HG03521 (cell line): ENCODE results near the gene PRKG1.
"Not testable (repeated sequence)": the region's sequence is repeated elsewhere in the genome, so short reads cannot be mapped to it uniquely, and the experiment has no call there.

Source experiments
- ATAC-seq: cut with Tn5 transposase; IDR thresholded peaks from one replicate; pipeline ENCODE4 v1.9.1; 2021; ENCODE audit warnings: mild to moderate bottlenecking, moderate library complexity; ENCODE audit not compliant: unreplicated experiment

Gene PRKG1

GRCh38 chr10:51683031-51683691, 608.9 kb downstream of the PRKG1 start:
- ATAC-seq: no peak

GRCh38 chr10:51685768-51686167, 611.5 kb downstream of the PRKG1 start:
- ATAC-seq: no peak

GRCh38 chr10:51687296-51687695, 613.0 kb downstream of the PRKG1 start:
- ATAC-seq: no peak

GRCh38 chr10:51688826-51689225, 614.5 kb downstream of the PRKG1 start:
- not testable (repeated sequence) for ATAC-seq

- no peak for ATAC-seq
Observed at GRCh38 chr10:51689536-51689935, 615.2 kb downstream of the PRKG1 start.

- ATAC-seq: no peak
Observed at GRCh38 chr10:51691135-51691534, 616.8 kb downstream of the PRKG1 start.

- no peak for ATAC-seq
Observed at GRCh38 chr10:51694086-51694768, 619.9 kb downstream of the PRKG1 start.

GRCh38 chr10:51696251-51696650, 622.0 kb downstream of the PRKG1 start:
- no peak for ATAC-seq

- ATAC-seq: no peak
Observed at GRCh38 chr10:51698473-51699063, 624.3 kb downstream of the PRKG1 start.

GRCh38 chr10:51699145-51699474, 624.8 kb downstream of the PRKG1 start:
- peak; percentile 31 for ATAC-seq

- ATAC-seq: peak; percentile 91
Observed at GRCh38 chr10:51699475-51700227, 625.4 kb downstream of the PRKG1 start, which contains the start of gene CSTF2T. TSS of gene CSTF2T (minus strand) at chr10:51699595. CDS start at chr10:51699549, 46 bp downstream.

- ATAC-seq: no peak
Observed at GRCh38 chr10:51700228-51700817, 626.0 kb downstream of the PRKG1 start.

GRCh38 chr10:51705774-51706173, 631.5 kb downstream of the PRKG1 start:
- no peak for ATAC-seq

GRCh38 chr10:51706225-51706624, 631.9 kb downstream of the PRKG1 start:
- no peak for ATAC-seq

- no peak for ATAC-seq
Observed at GRCh38 chr10:51707392-51707791, 633.1 kb downstream of the PRKG1 start.

GRCh38 chr10:51707821-51708424, 633.6 kb downstream of the PRKG1 start:
- no peak for ATAC-seq

- ATAC-seq: no peak
Observed at GRCh38 chr10:51708609-51709008, 634.3 kb downstream of the PRKG1 start.

GRCh38 chr10:51709324-51709972, 635.2 kb downstream of the PRKG1 start:
- no peak for ATAC-seq

- ATAC-seq: no peak
Observed at GRCh38 chr10:51711519-51711891, 637.2 kb downstream of the PRKG1 start.

GRCh38 chr10:51716981-51717380, 642.7 kb downstream of the PRKG1 start:
- ATAC-seq: no peak
